ENCODE results near the gene ZDHHC5.

The ZDHHC5 gene

GRCh38 chr11:57648801-57649735 lies 18.8 kb upstream of the ZDHHC5 start (continued):
- no peak for TF ChIP-seq INSM2 (tag by site-specific recombination; IDR thresholded peaks at IDR 0.05)
- no peak for TF ChIP-seq ZBTB49 (tag by site-specific recombination; IDR thresholded peaks at IDR 0.05; ENCODE audit: low read depth)
- 0 out of 2 replicates have a peak, but pooled peaks have one; percentile 33 for TF ChIP-seq PATZ1 (tag by site-specific recombination; IDR thresholded peaks at IDR 0.05)
- 0 out of 2 replicates have a peak, but pooled peaks have one; percentile 10 for TF ChIP-seq ZEB2 (tag by site-specific recombination; IDR thresholded peaks at IDR 0.05)
- no peak for TF ChIP-seq ZNF18 (tag by site-specific recombination; IDR thresholded peaks at IDR 0.05)
- no peak for TF ChIP-seq ZNF132 (tag by site-specific recombination; IDR thresholded peaks at IDR 0.05; ENCODE audit: borderline replicate concordance)
- no peak for TF ChIP-seq ZNF48 (tag by site-specific recombination; IDR thresholded peaks at IDR 0.05)
- TF ChIP-seq ZNF10 (tag by site-specific recombination; IDR thresholded peaks at IDR 0.05), result no peak
- peak; percentile 98 for TF ChIP-seq PRDM10 (tag by site-specific recombination; IDR thresholded peaks at IDR 0.05)
- TF ChIP-seq ZNF394 (tag by site-specific recombination; IDR thresholded peaks at IDR 0.05; ENCODE audit: borderline replicate concordance), result no peak
- TF ChIP-seq ZNF776 (tag by site-specific recombination; IDR thresholded peaks at IDR 0.05; ENCODE audit: borderline replicate concordance), result no peak
- no peak for TF ChIP-seq ZNF521 (tag by site-specific recombination; IDR thresholded peaks at IDR 0.05)
- TF ChIP-seq ZNF571 (tag by site-specific recombination; IDR thresholded peaks at IDR 0.05), result no peak
- TF ChIP-seq ZNF335 (tag by site-specific recombination; conservative IDR thresholded peaks at IDR 0.05), result 0 out of 2 replicates have a peak, but pooled peaks have one; percentile 6
- TF ChIP-seq YY1 (tag by site-specific recombination; IDR thresholded peaks at IDR 0.05), result no peak
- no peak for TF ChIP-seq ZNF701 (tag by site-specific recombination; IDR thresholded peaks at IDR 0.05)
- TF ChIP-seq ZNF26 (tag by site-specific recombination; IDR thresholded peaks at IDR 0.05), result no peak
- TF ChIP-seq ZNF121 (tag by site-specific recombination; IDR thresholded peaks at IDR 0.05), result no peak
- TF ChIP-seq ZNF398 (tag by site-specific recombination; IDR thresholded peaks at IDR 0.05), result peak; percentile 29; the same call in 1 of the 2 replicates
- TF ChIP-seq ZNF791 (tag by site-specific recombination; IDR thresholded peaks at IDR 0.05), result no peak
- no peak for TF ChIP-seq SCRT2 (tag by site-specific recombination; IDR thresholded peaks at IDR 0.05)
- TF ChIP-seq ZNF16 (tag by site-specific recombination; IDR thresholded peaks at IDR 0.05; ENCODE audit: low read depth), result no peak

Data from HEK293 (cell line).